ENCODE results near the gene SRA1. TPM values are rescaled to one million over a fixed set of nuclear protein-coding genes. Genes with fewer than 3 reads are reported as not detected.

SRA1 gene
- total and polyA plus RNA-seq, 8 donors: 1.8 to 51.0 (median 26.8) TPM; not detected in 1

GRCh38 chr5:140565780-140566095 is 8.5 kb upstream of the SRA1 start:
- Histone ChIP-seq H3K27me3 (no peaks in the 10 kb centered on the region), H3K4me1 (peaks cover 24 to 78% (median 66%) of the 10 kb centered on the region in 4 donors), H3K4me3 (peak overlapping the region; percentile 66 to 79 (median 74)), H3K9me3 (no peaks in the 10 kb centered on the region), H3K36me3 (peaks cover 19 to 54% (median 50%) of the 10 kb centered on the region in 4 donors), H3K27ac (peak overlapping the region in 3 of 5 donors; percentile 94 to 95 (median 95))
- no peak for DNase-seq
- WGBS, 5 donors: 76 to 87% (median 78%) methylated on average over 4 of the region's 4 CpGs
- no peak for TF ChIP-seq POLR2AphosphoS5 (IDR thresholded peaks at IDR 0.05)
- TF ChIP-seq EP300 (IDR thresholded peaks at IDR 0.05): no peak
- TF ChIP-seq CTCF (IDR thresholded peaks at IDR 0.05): no peak
- TF ChIP-seq POLR2A (IDR thresholded peaks at IDR 0.05): no peak
- intact Hi-C loops (cut with DNase I; ENCODE audit: low total_unique reads): loop anchor here (5.0 kb wide), 1 partner anchor 67 kb away; the partner anchor contains the start of gene CD14

- Histone ChIP-seq H3K27me3 (no peaks in the 10 kb centered on the region), H3K4me1 (peaks cover 24 to 78% (median 65%) of the 10 kb centered on the region in 4 donors), H3K4me3 (peak overlapping the region; percentile 66 to 79 (median 74)), H3K36me3 (peaks cover 17 to 54% (median 51%) of the 10 kb centered on the region in 4 donors), H3K9me3 (no peaks in the 10 kb centered on the region), H3K27ac (peak overlapping the region; percentile 92 to 95 (median 94))
- no peak for TF ChIP-seq EP300 (IDR thresholded peaks at IDR 0.05)
- TF ChIP-seq POLR2A (IDR thresholded peaks at IDR 0.05): no peak
- no peak for TF ChIP-seq CTCF (IDR thresholded peaks at IDR 0.05)
- TF ChIP-seq POLR2AphosphoS5 (IDR thresholded peaks at IDR 0.05): no peak
- WGBS, 5 donors: 4 to 7% (median 5%) methylated on average over 13 of the region's 13 CpGs
- no peak for DNase-seq
- intact Hi-C loops (cut with DNase I; ENCODE audit: low total_unique reads): loop anchor here (5.0 kb wide), 1 partner anchor 67 kb away; the partner anchor contains the start of gene CD14
These were observed 7.9 kb upstream of the SRA1 start for GRCh38 chr5:140565024-140565779.

- 0 to 1% (median 0%) methylated on average over 29 to 74 of the region's 74 CpGs for WGBS, 5 donors
- DNase-seq: peak; percentile 96 to 99
- H3K36me3 ChIP-seq: peaks cover 17 to 57% (median 53%) of the 10 kb centered on the region in 4 donors
- intact Hi-C loops (cut with DNase I; ENCODE audit: low total_unique reads): loop anchor here (5.0 kb wide), 1 partner anchor 68 kb away; the partner anchor contains the start of gene CD14
- H3K4me1 ChIP-seq: peaks cover 24 to 70% (median 59%) of the 10 kb centered on the region in 4 donors
- H3K27me3 ChIP-seq: no peaks in the 10 kb centered on the region
- TF ChIP-seq POLR2AphosphoS5 (IDR thresholded peaks at IDR 0.05) (peak; percentile 90 to 96 (median 92)), CTCF (IDR thresholded peaks at IDR 0.05) (no peak), POLR2A (IDR thresholded peaks at IDR 0.05) (peak in 2 of 4 donors; percentile 66 to 75), EP300 (IDR thresholded peaks at IDR 0.05) (no peak)
- H3K9me3 ChIP-seq: no peaks in the 10 kb centered on the region
- peak within 1 kb of the TSS; percentile 92 to 95 (median 94) for H3K27ac ChIP-seq
- peak within 1 kb of the TSS; percentile 66 to 79 (median 74) for H3K4me3 ChIP-seq
These were observed 7.1 kb upstream of the SRA1 start, which contains the start of the genes APBB3 and SLC35A4 for GRCh38 chr5:140564196-140565023. Gene APBB3, minus strand, starts transcription at chr5:140564598. Its CDS starts 353 bp downstream, at chr5:140564245. Gene SLC35A4, plus strand, starts transcription at chr5:140564828. Its CDS starts 2,342 bp downstream, at chr5:140567170.

GRCh38 chr5:140563596-140563995 is 6.3 kb upstream of the SRA1 start:
- Histone ChIP-seq H3K4me1 (peaks cover 20 to 62% (median 54%) of the 10 kb centered on the region in 4 donors), H3K4me3 (peak overlapping the region; percentile 66 to 79 (median 74)), H3K27me3 (no peaks in the 10 kb centered on the region), H3K27ac (peak overlapping the region; percentile 92 to 95 (median 94)), H3K36me3 (peaks cover 17 to 58% (median 52%) of the 10 kb centered on the region in 4 donors), H3K9me3 (no peaks in the 10 kb centered on the region)
- no peak for TF ChIP-seq POLR2A (IDR thresholded peaks at IDR 0.05)
- TF ChIP-seq CTCF (IDR thresholded peaks at IDR 0.05): no peak
- TF ChIP-seq POLR2AphosphoS5 (IDR thresholded peaks at IDR 0.05): no peak
- TF ChIP-seq EP300 (IDR thresholded peaks at IDR 0.05): no peak
- intact Hi-C loops (cut with DNase I; ENCODE audit: low total_unique reads): no loop called here
- 56 to 66% (median 61%) methylated on average over 8 of the region's 8 CpGs for WGBS, 5 donors
- DNase-seq: peak in 1 of 2 donors; percentile 42
